Neural cell (in vitro differentiated cells): ENCODE results near the gene SDR42E1. TPM values are rescaled to one million over a fixed set of nuclear protein-coding genes. Genes with fewer than 3 reads are reported as not detected.
"Not testable (repeated sequence)": the region's sequence is repeated elsewhere in the genome, so short reads cannot be mapped to it uniquely, and the experiment has no call there.

ENCODE experiments used
- H2AFZ ChIP-seq: fragments of 200-600, 300-800 bp; sonication (generic), shearing (Covaris generic); 2 replicates; pipeline ENCODE4 v1.6.0; 2014; ENCODE audit warnings: low read depth, mild to moderate bottlenecking, antibody characterized with exemption, low read length, moderate library complexity
- H3F3A ChIP-seq: fragments of 200-600 bp; shearing (Covaris generic); 2 replicates; pipeline ENCODE4 v1.6.1; 2016; ENCODE audit warnings: mild to moderate bottlenecking, moderate library complexity, mixed read lengths, antibody characterized with exemption, low read length; ENCODE audit not compliant: insufficient read depth, poor library complexity, severe bottlenecking
- H3K27ac ChIP-seq: fragments of 200-600, 300-800 bp; sonication (generic), shearing (Covaris generic); 2 replicates; pipeline ENCODE4 v1.5.1; 2014; ENCODE audit warnings: mild to moderate bottlenecking, low read length, moderate library complexity
- H3K27me3 ChIP-seq: fragments of 300-800, 200-600 bp; sonication (generic), shearing (Covaris generic); 2 replicates; pipeline ENCODE4 v1.6.0; 2014; ENCODE audit warnings: mild to moderate bottlenecking, low read depth, low read length, moderate library complexity; ENCODE audit not compliant: insufficient read depth
- H3K36me3 ChIP-seq: fragments of 300-800, 200-600 bp; sonication (generic), shearing (Covaris generic); 2 replicates; pipeline ENCODE4 v1.5.1; 2014; ENCODE audit warnings: mild to moderate bottlenecking, antibody characterized with exemption, low read length, moderate library complexity; ENCODE audit not compliant: insufficient read depth
- H3K4me2 ChIP-seq: fragments of 300-800, 200-600 bp; sonication (generic), shearing (Covaris generic); 2 replicates; pipeline ENCODE4 v1.6.0; 2014; ENCODE audit warnings: mild to moderate bottlenecking, low read length
- H3K4me3 ChIP-seq: fragments of 300-800, 200-600 bp; sonication (generic), shearing (Covaris generic); 2 replicates; pipeline ENCODE4 v1.5.1; 2014; ENCODE audit warnings: mild to moderate bottlenecking, low read length, moderate library complexity
- H3K79me2 ChIP-seq: fragments of 200-600 bp; shearing (Covaris generic); replicated peaks from 2 replicates; pipeline ENCODE4 v1.6.0; 2014; ENCODE audit warnings: mild to moderate bottlenecking, low read length, moderate library complexity; ENCODE audit not compliant: insufficient read depth
- H3K9ac ChIP-seq: fragments of 300-800, 200-600 bp; sonication (generic), shearing (Covaris generic); 2 replicates; pipeline ENCODE4 v1.6.1; 2016; ENCODE audit warnings: mild to moderate bottlenecking, low read length, mixed read lengths
- H3K9me2 ChIP-seq: fragments of 200-600 bp; shearing (Covaris generic); 2 replicates; pipeline ENCODE4 v1.6.1; 2016; ENCODE audit warnings: mild to moderate bottlenecking, low read length, mixed read lengths; ENCODE audit not compliant: insufficient read depth
- H3K9me3 ChIP-seq: fragments of 200-600, 300-800 bp; sonication (generic), shearing (Covaris generic); 2 replicates; pipeline ENCODE4 v1.6.1; 2016; ENCODE audit warnings: mild to moderate bottlenecking, mixed run types, low read length, moderate library complexity, mixed read lengths
- H4K20me1 ChIP-seq: fragments of 200-600 bp; shearing (Covaris generic); 2 replicates; pipeline ENCODE4 v1.6.1; 2016; ENCODE audit warnings: mild to moderate bottlenecking, mixed run types; ENCODE audit not compliant: insufficient read depth
- CTCF ChIP-seq: fragments of 450-650 bp; IDR thresholded peaks from 2 replicates; pipeline ENCODE4 v1.5.1; 2014; ENCODE audit warnings: antibody characterized with exemption, mild to moderate bottlenecking, moderate library complexity; ENCODE audit not compliant: poor library complexity, severe bottlenecking
- EP300 ChIP-seq: fragments of 450-650 bp; conservative IDR thresholded peaks from 2 replicates; pipeline ENCODE4 v1.6.1; 2014; ENCODE audit warnings: antibody characterized with exemption, mild to moderate bottlenecking, moderate library complexity; ENCODE audit not compliant: poor library complexity, severe bottlenecking
- EZH2 ChIP-seq: fragments of 200-600, 300-800 bp; shearing (Covaris generic), sonication (generic); IDR thresholded peaks from 2 replicates; pipeline ENCODE4 v1.6.1; 2014; ENCODE audit warnings: antibody characterized with exemption, low read length, borderline replicate concordance, mild to moderate bottlenecking; ENCODE audit not compliant: insufficient read depth, poor library complexity, severe bottlenecking
- MXI1 ChIP-seq: fragments of 450-650 bp; conservative IDR thresholded peaks from 2 replicates; pipeline ENCODE4 v1.6.1; 2014; ENCODE audit warnings: antibody characterized with exemption, mild to moderate bottlenecking; ENCODE audit not compliant: poor library complexity, severe bottlenecking
- POLR2AphosphoS5 ChIP-seq: IDR thresholded peaks from 2 replicates; pipeline ENCODE4 v1.6.1; 2012
- RAD21 ChIP-seq: fragments of 450-650 bp; conservative IDR thresholded peaks from 2 replicates; pipeline ENCODE4 v1.6.1; 2014; ENCODE audit warnings: antibody characterized with exemption, mild to moderate bottlenecking, moderate library complexity
- TAF1 ChIP-seq: IDR thresholded peaks from 2 replicates; pipeline ENCODE4 v1.6.1; 2012; ENCODE audit warnings: low read depth
- polyA plus RNA-seq: library from polyadenylated mRNA; depleted of rRNA; stranded (reverse); fragments of >200 nt; gene quantifications from 2 replicates; pipeline ENCODE4 v1.2.3, GENCODE V29; 2014
- TF ChIP-seq, protein P1 (sequence below): IDR thresholded peaks from 2 replicates; pipeline ENCODE4 v1.6.1; 2012; ENCODE audit warnings: borderline replicate concordance

SDR42E1 gene
- polyA plus RNA-seq, 1 donor from 2014 or later: 0.02 TPM

DNA sequence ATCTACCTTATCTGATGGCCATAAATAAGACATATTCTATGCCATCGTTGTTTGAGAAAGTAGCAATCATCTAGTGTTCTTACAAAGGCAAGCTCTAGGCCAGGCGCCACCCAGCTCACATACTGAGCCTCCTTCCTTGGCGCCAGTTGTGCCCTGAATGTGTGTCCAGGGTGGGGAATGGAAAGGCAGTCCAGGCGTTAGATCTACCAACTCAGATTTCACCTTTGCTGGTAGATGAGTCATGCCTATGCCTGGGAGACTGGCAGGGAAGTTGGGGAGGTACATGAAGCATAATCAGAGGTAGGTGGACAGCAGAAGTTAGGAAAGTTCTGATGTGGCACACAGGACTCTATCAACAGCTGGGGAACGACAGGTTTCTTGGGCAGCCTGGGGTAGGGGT is 23.6 kb downstream of the SDR42E1 start:
- no peaks in the 10 kb centered on the region for H3K9me2 ChIP-seq
- H3K9me3 ChIP-seq: no peaks in the 10 kb centered on the region
- no peak overlapping the region for H3K9ac ChIP-seq
- no peaks in the 10 kb centered on the region for H3K79me2 ChIP-seq
- no peaks in the 10 kb centered on the region for H3K27me3 ChIP-seq
- no peak overlapping the region for H2AFZ ChIP-seq
- H3K27ac ChIP-seq: no peak overlapping the region
- H4K20me1 ChIP-seq: no peaks in the 10 kb centered on the region
- H3K36me3 ChIP-seq: no peaks in the 10 kb centered on the region
- no peak overlapping the region for H3K4me3 ChIP-seq
- no peak overlapping the region for H3K4me2 ChIP-seq
- no peak for TF ChIP-seq TAF1
- no peak for TF ChIP-seq EP300
- no peak for TF ChIP-seq RAD21
- TF ChIP-seq CTCF: no peak
- TF ChIP-seq POLR2AphosphoS5: no peak
- no peaks in the 10 kb centered on the region for H3F3A ChIP-seq

DNA sequence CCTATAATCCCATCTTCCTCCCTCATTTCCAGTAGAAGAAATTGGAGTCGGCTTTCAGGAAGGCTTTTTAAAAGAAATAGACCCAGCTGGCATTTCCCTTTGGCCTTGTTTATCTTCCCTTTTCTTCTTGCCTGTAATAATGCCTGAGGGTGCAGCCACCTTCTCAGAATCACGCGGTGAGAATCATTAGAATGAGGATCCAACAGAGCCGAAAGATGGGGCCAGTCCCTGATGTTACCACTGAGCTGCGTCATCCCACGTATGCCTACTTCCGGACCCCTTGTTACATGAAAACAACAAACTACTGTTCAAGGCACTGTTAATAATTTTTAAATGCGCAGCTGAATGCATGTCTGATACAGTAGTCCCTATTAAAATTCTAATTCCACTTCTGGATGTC is 24.1 kb downstream of the SDR42E1 start:
- no peak overlapping the region for H2AFZ ChIP-seq
- H3K4me2 ChIP-seq: no peak overlapping the region
- H3K9ac ChIP-seq: no peak overlapping the region
- H3K9me2 ChIP-seq: no peaks in the 10 kb centered on the region
- H3K9me3 ChIP-seq: no peaks in the 10 kb centered on the region
- TF ChIP-seq EZH2: no peak
- H3F3A ChIP-seq: no peaks in the 10 kb centered on the region
- H4K20me1 ChIP-seq: no peaks in the 10 kb centered on the region
- H3K27me3 ChIP-seq: no peaks in the 10 kb centered on the region
- no peaks in the 10 kb centered on the region for H3K79me2 ChIP-seq
- H3K36me3 ChIP-seq: no peaks in the 10 kb centered on the region
- no peak overlapping the region for H3K27ac ChIP-seq
- no peak overlapping the region for H3K4me3 ChIP-seq

GRCh38 chr16:81977335-81977942 is 33.8 kb downstream of the SDR42E1 start:
- not testable (repeated sequence) for H3K36me3 ChIP-seq, H3K9me3 ChIP-seq, H3K9me2 ChIP-seq, H4K20me1 ChIP-seq, H2AFZ ChIP-seq, H3K9ac ChIP-seq, H3K79me2 ChIP-seq, H3K27me3 ChIP-seq, H3K4me2 ChIP-seq, H3K4me3 ChIP-seq, H3K27ac ChIP-seq, H3F3A ChIP-seq

- Histone ChIP-seq H3F3A (no peaks in the 10 kb centered on the region), H3K79me2 (no peaks in the 10 kb centered on the region), H3K4me3 (no peak overlapping the region), H4K20me1 (no peaks in the 10 kb centered on the region), H3K27me3 (no peaks in the 10 kb centered on the region), H3K27ac (no peak overlapping the region), H2AFZ (no peak overlapping the region), H3K9ac (no peak overlapping the region), H3K9me3 (no peaks in the 10 kb centered on the region), H3K4me2 (no peak overlapping the region), H3K9me2 (no peaks in the 10 kb centered on the region), H3K36me3 (no peaks in the 10 kb centered on the region)
- no peak for TF ChIP-seq EP300
- no peak for TF ChIP-seq RAD21
- TF ChIP-seq TAF1: no peak
- TF ChIP-seq, protein P1, sequence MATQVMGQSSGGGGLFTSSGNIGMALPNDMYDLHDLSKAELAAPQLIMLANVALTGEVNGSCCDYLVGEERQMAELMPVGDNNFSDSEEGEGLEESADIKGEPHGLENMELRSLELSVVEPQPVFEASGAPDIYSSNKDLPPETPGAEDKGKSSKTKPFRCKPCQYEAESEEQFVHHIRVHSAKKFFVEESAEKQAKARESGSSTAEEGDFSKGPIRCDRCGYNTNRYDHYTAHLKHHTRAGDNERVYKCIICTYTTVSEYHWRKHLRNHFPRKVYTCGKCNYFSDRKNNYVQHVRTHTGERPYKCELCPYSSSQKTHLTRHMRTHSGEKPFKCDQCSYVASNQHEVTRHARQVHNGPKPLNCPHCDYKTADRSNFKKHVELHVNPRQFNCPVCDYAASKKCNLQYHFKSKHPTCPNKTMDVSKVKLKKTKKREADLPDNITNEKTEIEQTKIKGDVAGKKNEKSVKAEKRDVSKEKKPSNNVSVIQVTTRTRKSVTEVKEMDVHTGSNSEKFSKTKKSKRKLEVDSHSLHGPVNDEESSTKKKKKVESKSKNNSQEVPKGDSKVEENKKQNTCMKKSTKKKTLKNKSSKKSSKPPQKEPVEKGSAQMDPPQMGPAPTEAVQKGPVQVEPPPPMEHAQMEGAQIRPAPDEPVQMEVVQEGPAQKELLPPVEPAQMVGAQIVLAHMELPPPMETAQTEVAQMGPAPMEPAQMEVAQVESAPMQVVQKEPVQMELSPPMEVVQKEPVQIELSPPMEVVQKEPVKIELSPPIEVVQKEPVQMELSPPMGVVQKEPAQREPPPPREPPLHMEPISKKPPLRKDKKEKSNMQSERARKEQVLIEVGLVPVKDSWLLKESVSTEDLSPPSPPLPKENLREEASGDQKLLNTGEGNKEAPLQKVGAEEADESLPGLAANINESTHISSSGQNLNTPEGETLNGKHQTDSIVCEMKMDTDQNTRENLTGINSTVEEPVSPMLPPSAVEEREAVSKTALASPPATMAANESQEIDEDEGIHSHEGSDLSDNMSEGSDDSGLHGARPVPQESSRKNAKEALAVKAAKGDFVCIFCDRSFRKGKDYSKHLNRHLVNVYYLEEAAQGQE: no peak
- no peak for TF ChIP-seq CTCF
- TF ChIP-seq POLR2AphosphoS5: no peak
- TF ChIP-seq EZH2: no peak
- no peak for TF ChIP-seq MXI1
Observed at GRCh38 chr16:81975637-81976036, 35.6 kb downstream of the SDR42E1 start.
